Measurements from ENCODE around the gene HSD17B11.

DNA sequence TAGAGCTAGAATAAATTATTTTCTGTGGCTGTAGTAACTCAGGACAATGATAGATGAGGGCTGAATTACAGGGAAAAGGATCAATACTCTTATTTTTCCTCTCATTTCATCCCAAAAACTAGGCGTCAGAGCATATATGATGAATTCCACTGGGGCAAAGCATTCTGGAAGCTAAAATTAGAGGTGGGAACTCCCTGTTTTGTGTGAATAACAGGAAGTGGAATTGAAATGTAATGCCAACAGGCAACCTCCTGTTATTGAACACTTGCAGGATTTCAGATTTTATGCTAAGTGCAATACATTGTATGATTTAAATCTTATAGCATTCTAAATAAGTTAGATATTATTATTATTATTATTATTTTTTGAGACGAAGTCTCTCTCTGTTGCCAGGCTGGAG is 20.9 kb downstream of the HSD17B11 start:
- TF ChIP-seq, protein P1, sequence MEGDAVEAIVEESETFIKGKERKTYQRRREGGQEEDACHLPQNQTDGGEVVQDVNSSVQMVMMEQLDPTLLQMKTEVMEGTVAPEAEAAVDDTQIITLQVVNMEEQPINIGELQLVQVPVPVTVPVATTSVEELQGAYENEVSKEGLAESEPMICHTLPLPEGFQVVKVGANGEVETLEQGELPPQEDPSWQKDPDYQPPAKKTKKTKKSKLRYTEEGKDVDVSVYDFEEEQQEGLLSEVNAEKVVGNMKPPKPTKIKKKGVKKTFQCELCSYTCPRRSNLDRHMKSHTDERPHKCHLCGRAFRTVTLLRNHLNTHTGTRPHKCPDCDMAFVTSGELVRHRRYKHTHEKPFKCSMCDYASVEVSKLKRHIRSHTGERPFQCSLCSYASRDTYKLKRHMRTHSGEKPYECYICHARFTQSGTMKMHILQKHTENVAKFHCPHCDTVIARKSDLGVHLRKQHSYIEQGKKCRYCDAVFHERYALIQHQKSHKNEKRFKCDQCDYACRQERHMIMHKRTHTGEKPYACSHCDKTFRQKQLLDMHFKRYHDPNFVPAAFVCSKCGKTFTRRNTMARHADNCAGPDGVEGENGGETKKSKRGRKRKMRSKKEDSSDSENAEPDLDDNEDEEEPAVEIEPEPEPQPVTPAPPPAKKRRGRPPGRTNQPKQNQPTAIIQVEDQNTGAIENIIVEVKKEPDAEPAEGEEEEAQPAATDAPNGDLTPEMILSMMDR (IDR thresholded peaks at IDR 0.05): no peak
- TF ChIP-seq POLR2A (IDR thresholded peaks at IDR 0.05): no peak
